Measurements from ENCODE around the gene CREB3L2. TPM values are rescaled to one million over a fixed set of nuclear protein-coding genes. Genes with fewer than 3 reads are reported as not detected.

CREB3L2 gene
- total and polyA plus RNA-seq, 10 of the 15 experiments (the other 5 are each of a cell fraction or from before 2014, with no cell fraction given), result 6.4 to 67.1 (median 26.2) TPM

DNA sequence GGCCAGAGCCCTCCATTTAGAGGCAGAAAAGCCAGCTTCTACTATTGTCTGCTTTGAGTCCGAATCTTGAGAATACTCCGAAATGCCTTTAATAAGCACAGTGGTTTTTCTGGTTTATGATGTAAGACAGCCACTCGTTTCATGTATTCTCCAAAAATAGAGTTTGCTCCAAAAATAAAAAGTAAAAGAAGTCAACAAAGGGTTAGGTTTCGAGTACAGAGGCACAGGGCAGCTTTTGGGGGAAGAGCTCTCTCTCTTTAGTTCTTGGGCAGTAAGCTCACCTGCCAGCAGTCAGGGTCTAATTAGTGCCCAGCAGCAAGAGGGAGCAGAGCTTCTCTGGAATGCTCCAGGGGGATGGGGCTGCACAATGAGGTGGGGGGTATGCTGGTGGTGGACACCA lies 20.2 kb downstream of the CREB3L2 start (continued):
- TF ChIP-seq EGR1 (IDR thresholded peaks at IDR 0.05; ENCODE audit: borderline replicate concordance in 1 of 2, low read depth in 2 of 2, low read length in 2 of 2), result no peak
- peak; percentile 54; the same call in 1 of the 2 replicates for TF ChIP-seq TCF3 (IDR thresholded peaks at IDR 0.05; ENCODE audit: borderline replicate concordance, insufficient read depth, low read depth, low read length)
- TF ChIP-seq, protein P1, sequence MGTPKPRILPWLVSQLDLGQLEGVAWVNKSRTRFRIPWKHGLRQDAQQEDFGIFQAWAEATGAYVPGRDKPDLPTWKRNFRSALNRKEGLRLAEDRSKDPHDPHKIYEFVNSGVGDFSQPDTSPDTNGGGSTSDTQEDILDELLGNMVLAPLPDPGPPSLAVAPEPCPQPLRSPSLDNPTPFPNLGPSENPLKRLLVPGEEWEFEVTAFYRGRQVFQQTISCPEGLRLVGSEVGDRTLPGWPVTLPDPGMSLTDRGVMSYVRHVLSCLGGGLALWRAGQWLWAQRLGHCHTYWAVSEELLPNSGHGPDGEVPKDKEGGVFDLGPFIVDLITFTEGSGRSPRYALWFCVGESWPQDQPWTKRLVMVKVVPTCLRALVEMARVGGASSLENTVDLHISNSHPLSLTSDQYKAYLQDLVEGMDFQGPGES (IDR thresholded peaks at IDR 0.05), result no peak
- 0 out of 2 replicates have a peak, but pooled peaks have one; percentile 20 for TF ChIP-seq ESRRA (IDR thresholded peaks at IDR 0.05; ENCODE audit: low read length)
- TF ChIP-seq FOXM1 (IDR thresholded peaks at IDR 0.05; ENCODE audit: low read depth, low read length), result no peak
- no peak for TF ChIP-seq YBX1 (IDR thresholded peaks at IDR 0.05)
- peak; percentile 84 to 87 for TF ChIP-seq IKZF2 (IDR thresholded peaks at IDR 0.05)
- TF ChIP-seq ZSCAN29 (IDR thresholded peaks at IDR 0.05), result peak; percentile 82
- 0 out of 2 replicates have a peak, but pooled peaks have one; percentile 68 for TF ChIP-seq CHD2 (IDR thresholded peaks at IDR 0.05; ENCODE audit: borderline replicate concordance, low read depth, low read length)
- TF ChIP-seq ZNF622 (IDR thresholded peaks at IDR 0.05), result no peak
- peak; percentile 100 for TF ChIP-seq TBL1XR1 (IDR thresholded peaks at IDR 0.05; ENCODE audit: low read depth, low read length)
- TF ChIP-seq SIN3A (IDR thresholded peaks at IDR 0.05; ENCODE audit: low read depth, low read length), result no peak
- TF ChIP-seq CHD4 (IDR thresholded peaks at IDR 0.05), result no peak
- TF ChIP-seq, protein P2, sequence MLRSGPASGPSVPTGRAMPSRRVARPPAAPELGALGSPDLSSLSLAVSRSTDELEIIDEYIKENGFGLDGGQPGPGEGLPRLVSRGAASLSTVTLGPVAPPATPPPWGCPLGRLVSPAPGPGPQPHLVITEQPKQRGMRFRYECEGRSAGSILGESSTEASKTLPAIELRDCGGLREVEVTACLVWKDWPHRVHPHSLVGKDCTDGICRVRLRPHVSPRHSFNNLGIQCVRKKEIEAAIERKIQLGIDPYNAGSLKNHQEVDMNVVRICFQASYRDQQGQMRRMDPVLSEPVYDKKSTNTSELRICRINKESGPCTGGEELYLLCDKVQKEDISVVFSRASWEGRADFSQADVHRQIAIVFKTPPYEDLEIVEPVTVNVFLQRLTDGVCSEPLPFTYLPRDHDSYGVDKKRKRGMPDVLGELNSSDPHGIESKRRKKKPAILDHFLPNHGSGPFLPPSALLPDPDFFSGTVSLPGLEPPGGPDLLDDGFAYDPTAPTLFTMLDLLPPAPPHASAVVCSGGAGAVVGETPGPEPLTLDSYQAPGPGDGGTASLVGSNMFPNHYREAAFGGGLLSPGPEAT (IDR thresholded peaks at IDR 0.05; ENCODE audit: low read depth), result peak; percentile 54
- no peak for TF ChIP-seq STAT1 (conservative IDR thresholded peaks at IDR 0.05)
- TF ChIP-seq BMI1 (IDR thresholded peaks at IDR 0.05; ENCODE audit: borderline replicate concordance), result 0 out of 2 replicates have a peak, but pooled peaks have one; percentile 25
- TF ChIP-seq SUZ12 (IDR thresholded peaks at IDR 0.05; ENCODE audit: unreplicated experiment), result no peak
- TF ChIP-seq NR2C1 (IDR thresholded peaks at IDR 0.05), result no peak
- TF ChIP-seq PAX8 (IDR thresholded peaks at IDR 0.05), result no peak
- no peak for TF ChIP-seq WRNIP1 (IDR thresholded peaks at IDR 0.05; ENCODE audit: borderline replicate concordance, low read depth, low read length)
- no peak for TF ChIP-seq SRF (IDR thresholded peaks at IDR 0.05; ENCODE audit: low read depth in 2 of 2, low read length in 2 of 2)
- TF ChIP-seq, protein P3, sequence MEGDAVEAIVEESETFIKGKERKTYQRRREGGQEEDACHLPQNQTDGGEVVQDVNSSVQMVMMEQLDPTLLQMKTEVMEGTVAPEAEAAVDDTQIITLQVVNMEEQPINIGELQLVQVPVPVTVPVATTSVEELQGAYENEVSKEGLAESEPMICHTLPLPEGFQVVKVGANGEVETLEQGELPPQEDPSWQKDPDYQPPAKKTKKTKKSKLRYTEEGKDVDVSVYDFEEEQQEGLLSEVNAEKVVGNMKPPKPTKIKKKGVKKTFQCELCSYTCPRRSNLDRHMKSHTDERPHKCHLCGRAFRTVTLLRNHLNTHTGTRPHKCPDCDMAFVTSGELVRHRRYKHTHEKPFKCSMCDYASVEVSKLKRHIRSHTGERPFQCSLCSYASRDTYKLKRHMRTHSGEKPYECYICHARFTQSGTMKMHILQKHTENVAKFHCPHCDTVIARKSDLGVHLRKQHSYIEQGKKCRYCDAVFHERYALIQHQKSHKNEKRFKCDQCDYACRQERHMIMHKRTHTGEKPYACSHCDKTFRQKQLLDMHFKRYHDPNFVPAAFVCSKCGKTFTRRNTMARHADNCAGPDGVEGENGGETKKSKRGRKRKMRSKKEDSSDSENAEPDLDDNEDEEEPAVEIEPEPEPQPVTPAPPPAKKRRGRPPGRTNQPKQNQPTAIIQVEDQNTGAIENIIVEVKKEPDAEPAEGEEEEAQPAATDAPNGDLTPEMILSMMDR (IDR thresholded peaks at IDR 0.05 in 2 of 3, conservative IDR thresholded peaks at IDR 0.05 in 1 of 3; ENCODE audit: control insufficient read depth in 2 of 3, extremely low read depth in 1 of 3, insufficient read depth in 1 of 3, low read depth in 3 of 3, low read length in 3 of 3), result no peak
- no peak for TF ChIP-seq RELA (IDR thresholded peaks at IDR 0.05; ENCODE audit: borderline replicate concordance, partially characterized antibody)
- TF ChIP-seq, protein P4, sequence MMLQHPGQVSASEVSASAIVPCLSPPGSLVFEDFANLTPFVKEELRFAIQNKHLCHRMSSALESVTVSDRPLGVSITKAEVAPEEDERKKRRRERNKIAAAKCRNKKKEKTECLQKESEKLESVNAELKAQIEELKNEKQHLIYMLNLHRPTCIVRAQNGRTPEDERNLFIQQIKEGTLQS (IDR thresholded peaks at IDR 0.05; ENCODE audit: borderline replicate concordance, extremely low read depth, low read depth, low read length), result no peak

All from GM12878 (cell line).